ACC112 (cell line): ENCODE measurements around the gene TFF3.

Experiments
- H2AFZ ChIP-seq: fragments of 200-600 bp; sonication (generic); one replicate; pipeline ENCODE4 v1.6.0; 2017; ENCODE audit warnings: antibody characterized with exemption, low read length; ENCODE audit not compliant: unreplicated experiment
- H3K27ac ChIP-seq: fragments of 200-600 bp; sonication (generic); 2 replicates; pipeline ENCODE4 v1.5.1; 2014; ENCODE audit warnings: low read depth, mild to moderate bottlenecking, antibody characterized with exemption, low read length, moderate library complexity
- H3K27me3 ChIP-seq: fragments of 200-600 bp; sonication (generic); 2 replicates; pipeline ENCODE4 v1.6.1; 2014; ENCODE audit warnings: mild to moderate bottlenecking, antibody characterized with exemption, low read length, moderate library complexity, mixed read lengths; ENCODE audit not compliant: insufficient read depth
- H3K36me3 ChIP-seq: fragments of 200-600 bp; sonication (generic); 2 replicates; pipeline ENCODE4 v1.6.1; 2016; ENCODE audit warnings: mild to moderate bottlenecking, antibody characterized with exemption, low read length, moderate library complexity, mixed read lengths; ENCODE audit not compliant: insufficient read depth
- H3K4me1 ChIP-seq: fragments of 200-600 bp; sonication (generic); one replicate; pipeline ENCODE4 v1.6.1; 2016; ENCODE audit warnings: low read length, mixed read lengths; ENCODE audit not compliant: insufficient read depth, unreplicated experiment, control insufficient read depth
- H3K4me3 ChIP-seq: fragments of 200-600 bp; sonication (generic); 2 replicates; pipeline ENCODE4 v1.5.1; 2014; ENCODE audit warnings: mild to moderate bottlenecking, low read depth, low read length
- H3K79me2 ChIP-seq: fragments of 200-600 bp; sonication (generic); one replicate; pipeline ENCODE4 v1.6.0; 2016; ENCODE audit warnings: low read length; ENCODE audit not compliant: control insufficient read depth, unreplicated experiment, insufficient read depth

Gene TFF3

GRCh38 chr21:42276076-42276475 is 39.1 kb downstream of the TFF3 start:
- H3K27me3 ChIP-seq, result peaks cover 15% of the 10 kb centered on the region; the same call in 1 of the 2 replicates

GRCh38 chr21:42272984-42273600 is 42.1 kb downstream of the TFF3 start:
- Histone ChIP-seq H3K79me2 (no peaks in the 10 kb centered on the region), H2AFZ (no peak overlapping the region), H3K4me3 (no peak overlapping the region), H3K36me3 (no peaks in the 10 kb centered on the region), H3K4me1 (no peaks in the 10 kb centered on the region), H3K27me3 (peaks cover 12% of the 10 kb centered on the region; the same call in 1 of the 2 replicates), H3K27ac (no peak overlapping the region)

More at GRCh38 chr21:42276076-42276475, 39.1 kb downstream of the TFF3 start:
- Histone ChIP-seq H3K27ac (no peak overlapping the region), H3K4me3 (no peak overlapping the region), H3K4me1 (no peaks in the 10 kb centered on the region), H3K79me2 (no peaks in the 10 kb centered on the region), H2AFZ (no peak overlapping the region), H3K36me3 (no peaks in the 10 kb centered on the region)

- Histone ChIP-seq H3K27ac (no peak overlapping the region), H3K79me2 (no peaks in the 10 kb centered on the region), H3K4me1 (no peaks in the 10 kb centered on the region), H3K36me3 (no peaks in the 10 kb centered on the region), H3K27me3 (peaks cover 6% of the 10 kb centered on the region; the same call in 1 of the 2 replicates), H2AFZ (no peak overlapping the region), H3K4me3 (no peak overlapping the region)
These were observed 42.9 kb downstream of the TFF3 start for GRCh38 chr21:42272109-42272962.

- H3K79me2 ChIP-seq, result no peaks in the 10 kb centered on the region
- no peaks in the 10 kb centered on the region for H3K4me1 ChIP-seq
- H3K27ac ChIP-seq, result no peak overlapping the region
- H2AFZ ChIP-seq, result no peak overlapping the region
- H3K36me3 ChIP-seq, result no peaks in the 10 kb centered on the region
- no peak overlapping the region for H3K4me3 ChIP-seq
- H3K27me3 ChIP-seq, result peaks cover 10% of the 10 kb centered on the region; the same call in 1 of the 2 replicates
These were observed 44.1 kb downstream of the TFF3 start for GRCh38 chr21:42271065-42271464.

GRCh38 chr21:42269386-42269785 is 45.8 kb downstream of the TFF3 start:
- H3K27me3 ChIP-seq, result peaks cover 12% of the 10 kb centered on the region; the same call in 1 of the 2 replicates
- H3K4me1 ChIP-seq, result no peaks in the 10 kb centered on the region
- no peaks in the 10 kb centered on the region for H3K79me2 ChIP-seq
- no peaks in the 10 kb centered on the region for H3K36me3 ChIP-seq
- no peak overlapping the region for H3K27ac ChIP-seq
- no peak overlapping the region for H2AFZ ChIP-seq
- no peak overlapping the region for H3K4me3 ChIP-seq

- H2AFZ ChIP-seq, result no peak overlapping the region
- H3K27ac ChIP-seq, result no peak overlapping the region
These were observed 48.1 kb downstream of the TFF3 start for GRCh38 chr21:42266971-42267556.

GRCh38 chr21:42265231-42265812 is 49.9 kb downstream of the TFF3 start:
- H3K4me1 ChIP-seq, result no peaks in the 10 kb centered on the region
- H3K27me3 ChIP-seq, result peaks cover 37% of the 10 kb centered on the region
- H3K79me2 ChIP-seq, result no peaks in the 10 kb centered on the region
- H3K4me3 ChIP-seq, result no peak overlapping the region
- no peak overlapping the region for H2AFZ ChIP-seq
- H3K27ac ChIP-seq, result no peak overlapping the region
- H3K36me3 ChIP-seq, result no peaks in the 10 kb centered on the region

More at GRCh38 chr21:42266971-42267556, 48.1 kb downstream of the TFF3 start:
- Histone ChIP-seq H3K27me3 (peaks cover 33% of the 10 kb centered on the region; the same call in 1 of the 2 replicates), H3K79me2 (no peaks in the 10 kb centered on the region), H3K4me3 (no peak overlapping the region), H3K4me1 (no peaks in the 10 kb centered on the region), H3K36me3 (no peaks in the 10 kb centered on the region)

GRCh38 chr21:42264245-42265195 is 50.7 kb downstream of the TFF3 start:
- Histone ChIP-seq H3K4me3 (no peak overlapping the region), H3K4me1 (no peaks in the 10 kb centered on the region), H3K27ac (no peak overlapping the region), H2AFZ (no peak overlapping the region), H3K27me3 (peaks cover 44% of the 10 kb centered on the region), H3K36me3 (no peaks in the 10 kb centered on the region), H3K79me2 (no peaks in the 10 kb centered on the region)

- H3K36me3 ChIP-seq, result no peaks in the 10 kb centered on the region
- peaks cover 51% of the 10 kb centered on the region for H3K27me3 ChIP-seq
- H3K79me2 ChIP-seq, result no peaks in the 10 kb centered on the region
- no peak overlapping the region for H3K27ac ChIP-seq
- no peaks in the 10 kb centered on the region for H3K4me1 ChIP-seq
- no peak overlapping the region for H2AFZ ChIP-seq
- no peak overlapping the region for H3K4me3 ChIP-seq
These were observed 51.5 kb downstream of the TFF3 start for GRCh38 chr21:42263591-42264131.
